SJCRH30 (cell line): Measurements from ENCODE around the gene HORMAD2. TPM values are rescaled to one million over a fixed set of nuclear protein-coding genes. Genes with fewer than 3 reads are reported as not detected.

Experiments used
- DNase-seq, 2 experiments: peaks; one replicate each; pipeline ENCODE4 v3.0.0-alpha.2; 2015 to 2020
- H3K27ac ChIP-seq: fragments of 250-450 bp; sonication (Bioruptor Pico); 2 replicates; pipeline ENCODE4 v1.5.1; 2020; ENCODE audit warnings: mild to moderate bottlenecking, moderate library complexity
- H3K27me3 ChIP-seq: fragments of 250-450 bp; sonication (Bioruptor Pico); 2 replicates; pipeline ENCODE4 v1.5.1; 2020; ENCODE audit warnings: mild to moderate bottlenecking, moderate library complexity
- H3K36me3 ChIP-seq: fragments of 250-450 bp; sonication (Bioruptor Pico); 2 replicates; pipeline ENCODE4 v1.5.1; 2020; ENCODE audit warnings: mild to moderate bottlenecking, moderate library complexity
- H3K4me1 ChIP-seq: fragments of 250-450 bp; sonication (Bioruptor Pico); 2 replicates; pipeline ENCODE4 v1.5.1; 2020; ENCODE audit warnings: mild to moderate bottlenecking, moderate library complexity
- H3K4me3 ChIP-seq: fragments of 250-450 bp; sonication (Bioruptor Pico); 2 replicates; pipeline ENCODE4 v1.5.1; 2020; ENCODE audit warnings: mild to moderate bottlenecking, moderate library complexity
- H3K9me3 ChIP-seq: fragments of 250-450 bp; sonication (Bioruptor Pico); replicated peaks from 2 replicates; pipeline ENCODE4 v1.5.1; 2020; ENCODE audit warnings: mild to moderate bottlenecking, moderate library complexity
- total RNA-seq: library from RNA; depleted of rRNA; stranded (reverse); fragments of >200 nt; shearing (Covaris generic); gene quantifications from 2 replicates; pipeline ENCODE4 v1.2.3, GENCODE V29; 2014; rRNA removed

Gene HORMAD2
- total RNA-seq, 1 experiment from 2014 or later, result not detected

- Histone ChIP-seq H3K9me3 (no peaks in the 10 kb centered on the region), H3K36me3 (no peaks in the 10 kb centered on the region), H3K4me3 (no peak overlapping the region), H3K27me3 (no peaks in the 10 kb centered on the region; the same call in 1 of the 2 replicates), H3K4me1 (peaks cover 6% of the 10 kb centered on the region; the same call in 1 of the 2 replicates), H3K27ac (no peak overlapping the region)
- no peak for DNase-seq
Measured at GRCh38 chr22:30219049-30219654, 138.9 kb downstream of the HORMAD2 start.

GRCh38 chr22:30219668-30220278 is 139.5 kb downstream of the HORMAD2 start:
- H3K9me3 ChIP-seq, result no peaks in the 10 kb centered on the region
- no peak overlapping the region for H3K4me3 ChIP-seq
- no peak for DNase-seq
- H3K4me1 ChIP-seq, result peaks cover 11% of the 10 kb centered on the region; the same call in 1 of the 2 replicates
- no peaks in the 10 kb centered on the region for H3K36me3 ChIP-seq
- H3K27me3 ChIP-seq, result no peaks in the 10 kb centered on the region; the same call in 1 of the 2 replicates
- H3K27ac ChIP-seq, result no peak overlapping the region

- peaks cover 11% of the 10 kb centered on the region; the same call in 1 of the 2 replicates for H3K4me1 ChIP-seq
- no peaks in the 10 kb centered on the region for H3K36me3 ChIP-seq
- no peaks in the 10 kb centered on the region for H3K9me3 ChIP-seq
- H3K4me3 ChIP-seq, result no peak overlapping the region
- no peak for DNase-seq
- H3K27me3 ChIP-seq, result no peaks in the 10 kb centered on the region; the same call in 1 of the 2 replicates
- H3K27ac ChIP-seq, result no peak overlapping the region
Measured at GRCh38 chr22:30220338-30221012, 140.2 kb downstream of the HORMAD2 start.

- DNase-seq, result no peak
- H3K9me3 ChIP-seq, result no peaks in the 10 kb centered on the region
- H3K27me3 ChIP-seq, result no peaks in the 10 kb centered on the region; the same call in 1 of the 2 replicates
- no peak overlapping the region for H3K27ac ChIP-seq
- H3K36me3 ChIP-seq, result no peaks in the 10 kb centered on the region
- H3K4me1 ChIP-seq, result peaks cover 11% of the 10 kb centered on the region; the same call in 1 of the 2 replicates
- H3K4me3 ChIP-seq, result no peak overlapping the region
Measured at GRCh38 chr22:30221121-30221992, 141.1 kb downstream of the HORMAD2 start.

GRCh38 chr22:30222321-30222720 is 142.1 kb downstream of the HORMAD2 start:
- Histone ChIP-seq H3K27ac (no peak overlapping the region), H3K9me3 (no peaks in the 10 kb centered on the region)

GRCh38 chr22:30223303-30223702 is 143.0 kb downstream of the HORMAD2 start:
- no peak overlapping the region for H3K4me3 ChIP-seq
- peaks cover 13% of the 10 kb centered on the region; the same call in 1 of the 2 replicates for H3K4me1 ChIP-seq
- H3K27me3 ChIP-seq, result no peaks in the 10 kb centered on the region; the same call in 1 of the 2 replicates
- DNase-seq, result peak in 1 of 2 experiments; percentile 34
- H3K36me3 ChIP-seq, result no peaks in the 10 kb centered on the region
- H3K9me3 ChIP-seq, result no peaks in the 10 kb centered on the region
- no peak overlapping the region for H3K27ac ChIP-seq

More at GRCh38 chr22:30222321-30222720, 142.1 kb downstream of the HORMAD2 start:
- H3K4me1 ChIP-seq, result peaks cover 11% of the 10 kb centered on the region; the same call in 1 of the 2 replicates
- H3K4me3 ChIP-seq, result no peak overlapping the region
- no peaks in the 10 kb centered on the region; the same call in 1 of the 2 replicates for H3K27me3 ChIP-seq
- no peaks in the 10 kb centered on the region for H3K36me3 ChIP-seq
- DNase-seq, result no peak

GRCh38 chr22:30224161-30224857 is 144.0 kb downstream of the HORMAD2 start:
- H3K27me3 ChIP-seq, result no peaks in the 10 kb centered on the region; the same call in 1 of the 2 replicates
- H3K36me3 ChIP-seq, result no peaks in the 10 kb centered on the region
- no peak overlapping the region for H3K4me3 ChIP-seq
- no peak overlapping the region for H3K27ac ChIP-seq
- no peaks in the 10 kb centered on the region for H3K9me3 ChIP-seq
- no peak for DNase-seq
- peaks cover 20% of the 10 kb centered on the region for H3K4me1 ChIP-seq

GRCh38 chr22:30225220-30225927 is 145.1 kb downstream of the HORMAD2 start:
- DNase-seq, result no peak
- Histone ChIP-seq H3K27me3 (no peaks in the 10 kb centered on the region; the same call in 1 of the 2 replicates), H3K27ac (no peak overlapping the region), H3K4me1 (peaks cover 20% of the 10 kb centered on the region), H3K9me3 (no peaks in the 10 kb centered on the region), H3K36me3 (no peaks in the 10 kb centered on the region), H3K4me3 (no peak overlapping the region)

- H3K4me1 ChIP-seq, result peaks cover 20% of the 10 kb centered on the region
- H3K36me3 ChIP-seq, result no peaks in the 10 kb centered on the region
- no peak for DNase-seq
- no peaks in the 10 kb centered on the region for H3K9me3 ChIP-seq
- H3K27ac ChIP-seq, result no peak overlapping the region
- no peak overlapping the region for H3K4me3 ChIP-seq
- no peaks in the 10 kb centered on the region; the same call in 1 of the 2 replicates for H3K27me3 ChIP-seq
Measured at GRCh38 chr22:30226192-30226832, 146.0 kb downstream of the HORMAD2 start.

Other genes starting within 250 kb of the HORMAD2 start
- gene ASCC2, start 242.2 kb upstream of the HORMAD2 start, total RNA-seq, result 19.5 and 22.1 TPM in 2 replicates
- gene MTMR3, start 197.3 kb upstream of the HORMAD2 start, total RNA-seq, result 16.3 and 19.5 TPM in 2 replicates
- gene LIF, start 166.3 kb downstream of the HORMAD2 start, total RNA-seq, result 1.1 and 1.7 TPM in 2 replicates
- not detected in 2 replicates for gene OSM, start 186.4 kb downstream of the HORMAD2 start, total RNA-seq
- gene CASTOR1, start 209.0 kb downstream of the HORMAD2 start, total RNA-seq, result 1.2 and 2.1 TPM in 2 replicates
- gene TBC1D10A, start 246.5 kb downstream of the HORMAD2 start, total RNA-seq, result 4.8 and 5.8 TPM in 2 replicates